Skin epidermis (tissue), 12 donors: ENCODE results near the gene SAMD4B.

Experiments used
- H3K27ac ChIP-seq, 21 experiments: fragments of 200-600 bp; sonication (generic) in 11 of 21; one replicate each; pipeline ENCODE4 v1.5.0; 2020; ENCODE audit warnings: mild to moderate bottlenecking in 3 of 21, inconsistent platforms in 2 of 21, moderate library complexity in 2 of 21
- H3K4me3 ChIP-seq, 7 experiments: fragments of 200-600 bp; sonication (generic) in 2 of 7; one replicate each; pipeline ENCODE4 v1.5.0; 2020; ENCODE audit warnings: inconsistent platforms in 2 of 7, mild to moderate bottlenecking in 2 of 7, moderate library complexity in 1 of 7

The SAMD4B gene

DNA sequence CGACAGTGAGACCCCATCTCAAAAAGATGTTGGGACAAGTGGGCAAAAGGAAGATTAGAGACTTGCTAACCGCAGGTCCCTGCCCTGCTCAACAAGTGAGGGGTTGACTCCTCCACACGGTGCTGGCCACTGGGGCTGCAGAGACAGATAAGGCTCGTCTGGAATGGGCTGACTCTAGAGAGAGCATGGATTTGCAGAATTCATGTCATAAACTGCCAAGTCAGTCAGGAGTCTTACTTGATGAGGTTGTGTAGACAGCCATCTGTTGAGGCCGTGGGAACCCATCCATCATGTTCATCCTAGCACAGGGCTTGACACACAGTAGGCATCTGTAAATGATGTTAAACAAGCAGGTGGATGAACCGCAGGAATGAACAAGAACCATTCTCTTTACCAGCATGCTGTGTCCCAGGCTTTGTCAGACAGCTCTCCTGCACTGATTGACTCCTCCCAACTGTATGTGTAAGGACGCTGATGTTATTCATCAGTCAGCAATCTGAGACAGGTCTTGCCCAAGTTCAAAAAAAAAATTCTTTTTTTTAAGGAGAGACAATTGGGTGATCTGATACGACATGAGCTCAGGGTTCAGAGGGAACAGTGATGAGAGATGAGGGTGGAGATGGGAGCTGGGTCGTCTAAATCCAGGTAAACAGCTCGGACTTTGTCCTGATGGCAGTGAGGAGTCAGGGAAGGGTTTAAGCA, 39.8 kb downstream of the SAMD4B start:
- Histone ChIP-seq H3K27ac (peak overlapping the region in 1 of 21 experiments; percentile 51), H3K4me3 (no peak overlapping the region)

- Histone ChIP-seq H3K27ac (peak overlapping the region in 1 of 21 experiments; percentile 43), H3K4me3 (no peak overlapping the region)
Observed at GRCh38 chr19:39382991-39383828, 41.0 kb downstream of the SAMD4B start.

DNA sequence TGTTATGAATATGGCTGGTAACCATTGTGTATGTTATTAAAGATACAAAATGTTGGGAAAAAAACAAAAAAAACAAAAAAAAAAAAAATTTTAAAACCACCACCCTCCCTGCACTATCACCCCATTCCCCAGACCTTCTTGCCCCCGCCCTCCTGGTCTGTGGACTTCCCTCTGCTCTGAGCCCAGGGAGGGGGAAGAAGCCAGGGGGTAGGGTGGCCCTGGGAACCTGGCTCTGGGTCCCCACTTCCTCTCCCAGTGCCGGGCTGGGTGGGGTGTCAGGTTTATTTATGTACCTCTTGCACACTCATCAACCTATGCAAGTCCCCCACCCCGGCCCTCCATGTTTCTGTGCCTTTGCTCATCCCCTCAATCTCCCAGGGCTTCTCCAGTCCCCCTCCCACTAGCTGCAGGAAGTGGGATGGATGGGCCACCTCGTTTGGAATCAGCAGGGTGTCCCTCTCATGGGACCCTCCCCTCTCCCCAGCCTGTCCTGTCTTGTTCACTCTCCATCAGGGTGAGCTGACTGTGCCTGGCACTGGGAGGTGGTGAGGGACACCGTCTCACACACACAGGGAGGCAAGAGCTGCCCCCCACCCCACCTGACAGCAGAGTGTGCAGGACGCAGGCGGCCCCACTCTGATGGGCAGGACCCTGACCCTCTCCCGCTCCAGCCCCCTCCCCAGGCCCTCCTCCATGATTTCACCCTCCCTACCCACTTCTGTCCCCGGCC, 42.8 kb downstream of the SAMD4B start:
- Histone ChIP-seq H3K27ac (peak overlapping the region in 1 of 21 experiments; percentile 5), H3K4me3 (no peak overlapping the region)

- no peak overlapping the region for H3K4me3 ChIP-seq
- H3K27ac ChIP-seq = no peak overlapping the region
Observed at GRCh38 chr19:39385629-39386411, 43.6 kb downstream of the SAMD4B start.

DNA sequence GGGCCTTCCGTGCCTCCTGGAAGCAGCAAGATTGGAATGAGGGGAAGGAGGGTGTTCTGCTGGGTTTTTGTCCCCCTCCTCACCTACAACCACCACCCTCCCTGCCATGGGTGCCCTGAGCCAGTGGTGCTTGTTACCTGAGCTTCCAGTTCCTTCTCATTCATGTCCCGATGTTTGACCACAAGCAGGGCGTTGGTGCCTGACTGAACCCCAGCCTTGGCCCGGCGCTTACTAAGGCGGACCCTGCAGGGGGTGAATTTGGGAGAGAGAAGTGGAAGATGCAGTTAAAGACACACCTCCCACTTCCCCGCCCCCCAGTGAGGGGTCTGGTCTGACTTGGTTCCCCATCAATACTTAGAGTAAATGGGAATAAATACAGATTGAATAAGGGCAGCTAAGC, 44.3 kb downstream of the SAMD4B start:
- H3K27ac ChIP-seq = no peak overlapping the region
- H3K4me3 ChIP-seq = no peak overlapping the region

DNA sequence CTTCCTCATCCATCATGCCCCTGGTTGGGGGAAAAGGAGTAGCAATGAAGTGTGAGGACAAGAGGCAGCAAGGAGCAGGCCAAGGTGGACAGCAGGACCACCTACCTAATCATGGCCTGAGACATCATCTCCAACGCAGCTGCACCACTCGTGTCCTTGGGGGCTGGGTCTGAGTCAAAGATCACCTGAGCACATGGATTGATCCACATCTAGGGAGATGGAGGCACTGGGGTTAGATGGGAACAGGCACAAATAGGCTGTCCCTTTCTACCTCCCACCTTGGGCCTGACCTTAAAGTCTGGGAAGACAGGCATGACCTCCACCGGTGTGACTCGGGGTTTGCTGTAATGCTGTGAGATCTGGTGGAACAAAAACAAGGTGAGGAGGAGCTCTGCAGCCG, 46.4 kb downstream of the SAMD4B start:
- H3K27ac ChIP-seq = peak overlapping the region in 3 of 21 experiments; percentile 19 to 99 (median 97)

GRCh38 chr19:39389631-39390414, 47.6 kb downstream of the SAMD4B start:
- Histone ChIP-seq H3K27ac (peak overlapping the region in 19 of 21 experiments; percentile 93 to 100 (median 99)), H3K4me3 (peak overlapping the region; percentile 54 to 92 (median 75))

More for the DNA sequence above, 46.4 kb downstream of the SAMD4B start:
- no peak overlapping the region for H3K4me3 ChIP-seq

DNA sequence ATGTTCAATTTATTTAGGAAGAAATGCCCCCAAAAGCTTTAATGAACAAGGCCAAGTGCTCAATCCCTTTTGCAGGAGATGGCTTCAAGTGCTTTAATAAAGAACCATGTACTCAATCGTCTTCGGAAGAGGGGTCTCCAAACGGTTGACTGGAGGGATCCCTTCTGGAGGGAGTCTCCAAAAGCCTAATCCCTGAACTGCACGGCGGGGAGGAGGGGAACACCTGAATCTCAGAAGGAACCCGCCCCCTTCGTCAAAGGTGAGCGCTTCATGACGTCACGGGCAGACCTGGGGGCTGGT, 48.2 kb downstream of the SAMD4B start:
- Histone ChIP-seq H3K27ac (peak overlapping the region; percentile 93 to 100 (median 99)), H3K4me3 (peak overlapping the region; percentile 54 to 92 (median 75))

DNA sequence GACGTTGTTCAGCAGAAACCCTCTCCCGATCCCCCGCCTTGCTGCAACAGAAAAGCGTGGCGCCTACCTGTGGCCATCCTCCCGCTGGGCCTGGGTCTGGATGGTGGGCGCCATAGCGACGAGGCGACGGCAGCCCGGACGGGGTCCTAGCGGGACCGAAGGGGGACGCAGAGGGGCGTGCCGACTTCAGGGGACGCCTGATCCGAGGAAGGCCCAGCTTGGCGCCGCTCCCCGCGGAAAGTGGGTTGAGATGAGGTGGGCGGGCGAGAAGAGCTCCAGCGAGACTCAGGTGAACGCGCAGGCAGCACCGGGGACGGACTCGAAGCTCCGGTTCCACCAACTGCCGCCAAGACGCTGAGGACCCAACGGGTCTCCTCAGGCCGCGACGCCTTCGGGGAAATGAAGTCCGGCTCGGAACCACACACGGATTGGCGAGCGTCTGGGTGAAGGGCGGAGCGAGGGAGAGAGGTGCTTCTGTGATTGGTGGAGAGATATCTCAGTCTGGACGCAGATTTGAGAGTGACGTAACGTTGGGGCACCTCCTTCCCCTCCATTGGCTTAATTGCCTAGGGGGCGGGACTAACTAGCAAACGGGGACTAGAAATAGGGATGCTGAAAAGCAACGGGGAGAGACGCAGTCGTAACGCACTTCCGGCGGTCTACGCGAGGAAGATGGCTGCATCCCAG, 48.7 kb downstream of the SAMD4B start, which contains the start of the genes MED29 and PAF1:
Gene MED29 (plus strand): TSS at position 628 of the 687 bp plus-strand sequence. CDS start 45 bp downstream, at position 673.
Gene PAF1 (minus strand): TSS at position 356 of the 687 bp plus-strand sequence. CDS start 242 bp downstream, at position 114.
- Histone ChIP-seq H3K4me3 (peak within 1 kb of the TSS; percentile 54 to 92 (median 75)), H3K27ac (peak within 1 kb of the TSS; percentile 93 to 100 (median 99))

- peak overlapping the region in 4 of 7 experiments; percentile 1 to 10 (median 2) for H3K4me3 ChIP-seq
- peak overlapping the region; percentile 52 to 100 (median 95) for H3K27ac ChIP-seq
Observed at GRCh38 chr19:39397360-39398296, 55.4 kb downstream of the SAMD4B start.

GRCh38 chr19:39398297-39398864, 56.2 kb downstream of the SAMD4B start:
- H3K4me3 ChIP-seq = peak overlapping the region in 4 of 7 experiments; percentile 1 to 10 (median 2)
- H3K27ac ChIP-seq = peak overlapping the region; percentile 52 to 100 (median 95)

- Histone ChIP-seq H3K4me3 (no peak overlapping the region), H3K27ac (peak overlapping the region in 18 of 21 experiments; percentile 10 to 100 (median 96))
Observed at GRCh38 chr19:39399668-39400050, 57.4 kb downstream of the SAMD4B start.

DNA sequence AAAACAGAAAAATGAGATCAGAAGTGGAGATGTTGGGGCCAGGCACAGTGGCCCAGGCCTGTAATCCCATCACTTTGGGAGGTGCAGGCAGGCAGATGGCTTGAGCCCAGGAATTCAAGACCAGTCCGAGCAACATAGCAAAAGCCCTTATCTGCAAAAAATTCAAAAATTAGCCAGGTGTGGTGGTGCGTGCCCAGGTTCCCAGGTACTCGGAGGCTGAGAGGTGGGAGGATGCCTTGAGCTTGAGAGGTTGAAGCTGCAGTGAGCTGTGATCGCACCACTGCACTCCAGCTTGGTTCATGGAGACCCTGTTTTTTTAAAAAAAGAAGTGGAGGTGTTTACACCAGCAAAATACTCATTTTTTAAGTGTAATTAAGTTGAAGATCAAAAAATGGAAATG, 57.8 kb downstream of the SAMD4B start:
- H3K27ac ChIP-seq = peak overlapping the region in 17 of 21 experiments; percentile 10 to 100 (median 95)

DNA sequence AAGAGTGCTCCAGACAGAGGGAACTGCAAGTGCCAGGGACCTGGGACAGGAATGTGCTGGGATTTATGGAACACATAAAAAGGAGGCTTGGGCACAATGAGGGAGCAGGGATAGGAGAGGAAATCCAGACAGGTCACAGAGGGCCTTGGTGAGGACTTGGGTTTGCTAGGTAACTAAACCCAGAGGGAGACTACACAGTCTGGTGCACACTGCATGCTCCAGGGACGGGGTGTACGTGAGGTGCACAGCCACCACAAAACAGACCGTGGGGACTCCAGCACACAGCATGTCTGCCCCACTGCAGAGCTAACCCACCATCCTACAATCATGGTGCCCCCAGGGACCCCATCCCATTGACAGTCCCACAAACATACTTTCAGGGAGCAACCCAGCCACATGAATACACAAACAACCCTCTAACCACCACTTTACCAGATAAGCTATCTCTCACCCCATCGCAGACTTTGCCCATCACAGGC, 58.9 kb downstream of the SAMD4B start:
- Histone ChIP-seq H3K27ac (peak overlapping the region; percentile 16 to 100 (median 100)), H3K4me3 (no peak overlapping the region)

More for the DNA sequence above, 57.8 kb downstream of the SAMD4B start:
- no peak overlapping the region for H3K4me3 ChIP-seq

DNA sequence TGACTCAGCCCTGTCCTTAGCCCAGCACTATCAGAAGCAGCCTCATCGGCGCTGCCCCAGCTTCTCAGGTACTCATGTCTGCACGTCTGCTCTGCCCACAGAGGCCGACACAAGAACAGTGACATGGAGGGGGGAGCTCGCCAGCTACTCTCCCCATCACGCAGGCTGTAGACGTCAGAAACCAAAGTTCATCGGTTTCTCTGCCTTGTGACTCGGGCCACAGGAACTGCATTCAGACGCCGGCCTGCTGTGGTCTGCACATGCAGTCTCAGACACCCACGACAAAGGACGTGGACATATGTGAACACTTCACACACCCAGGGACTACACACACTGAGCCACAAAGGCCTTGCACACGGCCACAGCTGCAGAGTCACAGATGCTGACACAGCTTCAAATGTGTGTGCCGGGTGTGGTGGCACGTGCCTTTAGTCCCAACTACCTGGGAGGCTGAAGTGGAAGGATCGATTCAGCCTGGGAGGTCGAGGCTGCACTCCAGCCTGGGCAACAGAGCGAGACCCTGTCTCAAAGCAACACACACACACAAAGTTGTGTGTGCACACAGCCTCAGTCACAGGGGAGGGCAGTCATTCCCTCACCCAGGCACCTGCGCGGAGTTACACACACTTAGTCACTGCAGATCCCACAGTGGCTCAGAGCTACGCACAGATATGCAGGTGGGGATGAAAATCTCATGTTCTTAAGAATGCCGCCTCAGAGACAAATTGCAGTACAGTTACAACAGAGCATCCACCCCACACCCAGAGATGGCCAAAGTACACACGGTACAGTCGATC, 59.5 kb downstream of the SAMD4B start:
- H3K27ac ChIP-seq = peak overlapping the region; percentile 92 to 100 (median 100)
- peak overlapping the region in 2 of 7 experiments; percentile 40 for H3K4me3 ChIP-seq
